Loucy (cell line): Measurements from ENCODE around the gene RPN2.

Experiments used
- H2AFZ ChIP-seq: fragments of 200-600 bp; sonication (generic); 2 replicates; pipeline ENCODE4 v1.6.0; 2016; ENCODE audit warnings: antibody characterized with exemption, mild to moderate bottlenecking, low read length, moderate library complexity
- H3F3A ChIP-seq: fragments of 200-600 bp; 2 replicates; pipeline ENCODE4 v1.6.0; 2016; ENCODE audit warnings: antibody characterized with exemption, low read depth, mild to moderate bottlenecking
- H3K27me3 ChIP-seq: fragments of 200-600 bp; sonication (generic); 2 replicates; pipeline ENCODE4 v1.6.1; 2014; ENCODE audit warnings: low read length, mild to moderate bottlenecking; ENCODE audit not compliant: insufficient read depth, poor library complexity, severe bottlenecking
- H3K36me3 ChIP-seq: fragments of 200-600 bp; sonication (generic); 2 replicates; pipeline ENCODE4 v1.6.1; 2016; ENCODE audit warnings: low read length; ENCODE audit not compliant: insufficient read depth
- H3K4me1 ChIP-seq: fragments of 200-600 bp; sonication (generic); 2 replicates; pipeline ENCODE4 v1.5.1; 2014; ENCODE audit warnings: low read length, mild to moderate bottlenecking; ENCODE audit not compliant: insufficient read depth, poor library complexity, severe bottlenecking
- H3K4me2 ChIP-seq: fragments of 200-600 bp; sonication (generic); 2 replicates; pipeline ENCODE4 v1.6.0; 2014; ENCODE audit warnings: antibody characterized with exemption, low read length, low read depth, mild to moderate bottlenecking; ENCODE audit not compliant: poor library complexity, severe bottlenecking
- H3K4me3 ChIP-seq: fragments of 200-600 bp; sonication (generic); 2 replicates; pipeline ENCODE4 v1.5.1; 2014; ENCODE audit warnings: low read length, mild to moderate bottlenecking, mixed read lengths; ENCODE audit not compliant: poor library complexity, severe bottlenecking
- H3K79me2 ChIP-seq: fragments of 200-600 bp; sonication (generic); 2 replicates; pipeline ENCODE4 v1.6.1; 2014; ENCODE audit warnings: low read length; ENCODE audit not compliant: insufficient read depth
- H3K9ac ChIP-seq: fragments of 200-600 bp; sonication (generic); 2 replicates; pipeline ENCODE4 v1.6.0; 2014; ENCODE audit warnings: mild to moderate bottlenecking, low read depth, low read length, moderate library complexity; ENCODE audit not compliant: poor library complexity, severe bottlenecking
- H3K9me2 ChIP-seq: fragments of 200-600 bp; sonication (generic); replicated peaks from 2 replicates; pipeline ENCODE4 v1.6.1; 2016; ENCODE audit warnings: low read depth, low read length, mixed read lengths
- H3K9me3 ChIP-seq: fragments of 200-600 bp; sonication (generic); 2 replicates; pipeline ENCODE4 v1.6.1; 2014; ENCODE audit warnings: mild to moderate bottlenecking, antibody characterized with exemption, low read length, low read depth; ENCODE audit not compliant: insufficient read depth
- H4K20me1 ChIP-seq: fragments of 200-600 bp; sonication (generic); 2 replicates; pipeline ENCODE4 v1.6.0; 2014; ENCODE audit warnings: antibody characterized with exemption, low read length, mild to moderate bottlenecking; ENCODE audit not compliant: insufficient read depth, poor library complexity, severe bottlenecking
- CTCF ChIP-seq: fragments of 200-600 bp; sonication (generic); conservative IDR thresholded peaks from 2 replicates; pipeline ENCODE4 v1.5.1; 2014; ENCODE audit warnings: mild to moderate bottlenecking, antibody characterized with exemption, low read length
- EZH2phosphoT487 ChIP-seq: fragments of 200-600 bp; IDR thresholded peaks from 2 replicates; pipeline ENCODE4 v1.6.1; 2018; ENCODE audit warnings: antibody characterized with exemption, mild to moderate bottlenecking, moderate library complexity, borderline replicate concordance

RPN2 gene

DNA sequence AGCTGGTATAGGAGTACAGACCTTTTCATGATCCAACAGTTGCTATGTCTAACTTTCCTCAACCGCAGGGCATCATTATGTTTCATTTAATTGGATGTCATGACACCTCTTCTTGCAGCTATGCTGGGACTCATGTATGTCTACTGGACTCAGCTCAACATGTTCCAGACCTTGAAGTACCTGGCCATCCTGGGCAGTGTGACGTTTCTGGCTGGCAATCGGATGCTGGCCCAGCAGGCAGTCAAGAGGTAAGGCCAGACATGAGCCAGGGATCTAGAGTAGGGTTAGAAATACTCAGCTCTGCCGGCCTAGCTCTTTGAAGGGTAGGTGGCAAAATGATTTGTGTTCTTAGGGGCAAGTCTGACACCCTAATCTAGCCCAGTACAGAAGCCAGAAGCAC is 57.3 kb downstream of the RPN2 start:
- Histone ChIP-seq H3K9ac (no peak overlapping the region), H3K4me2 (no peak overlapping the region), H3K36me3 (peaks cover 97% of the 10 kb centered on the region), H3K4me3 (no peak overlapping the region), H3K4me1 (no peaks in the 10 kb centered on the region), H4K20me1 (no peaks in the 10 kb centered on the region), H3F3A (no peaks in the 10 kb centered on the region), H3K9me2 (no peaks in the 10 kb centered on the region), H3K27me3 (no peaks in the 10 kb centered on the region), H3K79me2 (no peaks in the 10 kb centered on the region), H3K9me3 (no peaks in the 10 kb centered on the region), H2AFZ (no peak overlapping the region)
- TF ChIP-seq EZH2phosphoT487 (no peak), CTCF (no peak)

DNA sequence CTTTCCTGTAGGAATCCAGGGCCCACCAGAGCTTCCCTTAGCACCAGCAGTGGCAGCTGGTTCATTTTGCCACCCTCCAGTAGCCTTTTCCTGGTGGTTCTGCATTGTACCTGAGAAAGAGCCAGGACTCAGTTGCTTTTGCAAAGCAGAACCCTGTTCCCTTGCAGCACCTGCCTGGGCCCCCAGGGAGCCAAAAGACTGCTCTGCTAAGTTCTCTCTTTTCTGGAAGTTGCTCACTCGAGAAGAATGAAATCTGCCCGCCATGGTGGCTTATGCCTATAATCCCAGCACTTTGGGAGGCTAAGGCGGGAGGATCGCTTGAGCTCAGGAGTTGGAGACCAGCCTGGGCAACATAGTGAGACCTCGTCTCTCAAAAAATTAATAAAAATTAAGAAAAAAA is 58.5 kb downstream of the RPN2 start:
- no peaks in the 10 kb centered on the region for H3K4me1 ChIP-seq
- TF ChIP-seq EZH2phosphoT487 = no peak
- TF ChIP-seq CTCF = no peak
- no peaks in the 10 kb centered on the region for H3K9me2 ChIP-seq
- H3K4me2 ChIP-seq = no peak overlapping the region
- no peaks in the 10 kb centered on the region for H3F3A ChIP-seq
- no peak overlapping the region for H2AFZ ChIP-seq
- H3K4me3 ChIP-seq = no peak overlapping the region
- no peaks in the 10 kb centered on the region for H4K20me1 ChIP-seq
- peaks cover 97% of the 10 kb centered on the region for H3K36me3 ChIP-seq
- H3K9ac ChIP-seq = no peak overlapping the region
- no peaks in the 10 kb centered on the region for H3K79me2 ChIP-seq
- no peaks in the 10 kb centered on the region for H3K27me3 ChIP-seq
- no peaks in the 10 kb centered on the region for H3K9me3 ChIP-seq

GRCh38 chr20:37238426-37238825 is 59.3 kb downstream of the RPN2 start:
- no peaks in the 10 kb centered on the region for H3K9me2 ChIP-seq
- H3K4me3 ChIP-seq = no peak overlapping the region
- H3K9me3 ChIP-seq = no peaks in the 10 kb centered on the region
- no peak overlapping the region for H3K4me2 ChIP-seq
- no peak overlapping the region for H2AFZ ChIP-seq
- peaks cover 97% of the 10 kb centered on the region for H3K36me3 ChIP-seq
- no peaks in the 10 kb centered on the region for H3K4me1 ChIP-seq
- no peak overlapping the region for H3K9ac ChIP-seq
- H3K27me3 ChIP-seq = no peaks in the 10 kb centered on the region
- H3K79me2 ChIP-seq = no peaks in the 10 kb centered on the region
- no peak for TF ChIP-seq EZH2phosphoT487
- TF ChIP-seq CTCF = no peak
- H3F3A ChIP-seq = no peaks in the 10 kb centered on the region
- no peaks in the 10 kb centered on the region for H4K20me1 ChIP-seq
